HG03159 (cell line): ENCODE data around the gene CPSF4L.
"Not testable (repeated sequence)": the region's sequence is repeated elsewhere in the genome, so short reads cannot be mapped to it uniquely, and the experiment has no call there.

ENCODE experiments used
- ATAC-seq: cut with Tn5 transposase; IDR thresholded peaks from one replicate; pipeline ENCODE4 v1.9.1; 2021; ENCODE audit warnings: mild to moderate bottlenecking, moderate library complexity; ENCODE audit not compliant: unreplicated experiment

CPSF4L gene, protein sequence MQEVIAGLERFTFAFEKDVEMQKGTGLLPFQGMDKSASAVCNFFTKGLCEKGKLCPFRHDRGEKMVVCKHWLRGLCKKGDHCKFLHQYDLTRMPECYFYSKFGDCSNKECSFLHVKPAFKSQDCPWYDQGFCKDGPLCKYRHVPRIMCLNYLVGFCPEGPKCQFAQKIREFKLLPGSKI

GRCh38 chr17:73261617-73261951 is at the start of gene CPSF4L:
CPSF4L (minus strand) TSS chr17:73261880; CDS start chr17:73261818, 62 bp downstream.
- ATAC-seq: no peak

- ATAC-seq: peak; percentile 12
Measured at GRCh38 chr17:73311428-73311780, 49.7 kb upstream of the CPSF4L start.

- ATAC-seq: no peak
Measured at GRCh38 chr17:73309727-73310596, 48.3 kb upstream of the CPSF4L start.

GRCh38 chr17:73308959-73309358 is 47.3 kb upstream of the CPSF4L start:
- not testable (repeated sequence) for ATAC-seq

- no peak for ATAC-seq
Measured at GRCh38 chr17:73308017-73308823, 46.5 kb upstream of the CPSF4L start.

GRCh38 chr17:73307130-73307529 is 45.5 kb upstream of the CPSF4L start:
- ATAC-seq: no peak

DNA sequence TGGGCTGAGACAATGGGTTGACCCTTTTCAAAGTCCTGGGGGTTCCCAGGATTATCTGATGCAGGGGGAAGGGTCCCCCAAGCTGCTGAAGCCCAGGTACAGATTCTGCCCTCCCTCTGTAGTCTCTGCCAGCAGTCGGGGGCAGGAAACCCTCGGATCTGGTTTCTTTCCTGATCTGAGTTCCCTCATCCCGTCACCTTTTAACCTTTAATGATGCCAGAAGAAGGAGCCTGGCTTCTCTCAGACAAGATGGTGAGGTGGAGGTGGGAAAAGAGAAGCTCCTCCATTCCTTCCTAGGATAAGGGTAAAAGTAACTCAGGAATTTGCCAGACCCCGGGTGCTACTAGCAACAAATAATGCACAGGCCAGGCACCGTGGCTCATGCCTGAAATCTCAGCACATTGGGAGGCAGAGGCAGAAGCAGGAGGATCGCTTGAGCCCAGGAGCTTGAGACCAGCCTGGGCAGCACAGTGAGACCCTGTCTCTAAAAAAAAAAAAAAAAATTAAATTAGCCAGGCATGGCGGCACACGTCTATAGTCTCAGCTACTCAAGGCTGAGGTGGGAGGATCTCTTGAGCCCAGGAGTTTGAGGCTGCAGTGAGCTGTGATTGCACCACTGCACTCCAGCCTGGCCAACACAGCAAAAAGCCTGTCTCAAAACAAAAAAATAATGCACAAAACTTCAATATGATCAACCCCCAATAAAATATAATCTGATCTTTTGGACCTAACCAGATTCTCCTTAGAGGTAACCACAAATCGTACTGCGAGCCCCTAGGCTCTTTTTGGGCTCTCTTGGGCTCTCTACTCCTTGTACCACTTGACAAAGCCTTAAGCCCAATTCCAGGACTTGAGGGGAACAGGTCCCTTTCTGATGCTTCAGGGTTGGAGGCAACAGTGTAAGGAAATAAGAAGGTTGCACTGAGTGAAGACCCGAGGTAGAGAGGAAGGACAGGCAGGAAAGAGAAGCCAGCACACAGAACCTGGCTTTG is 44.5 kb upstream of the CPSF4L start:
- no peak for ATAC-seq

- ATAC-seq: no peak
Measured at GRCh38 chr17:73304971-73305812, 43.5 kb upstream of the CPSF4L start.

DNA sequence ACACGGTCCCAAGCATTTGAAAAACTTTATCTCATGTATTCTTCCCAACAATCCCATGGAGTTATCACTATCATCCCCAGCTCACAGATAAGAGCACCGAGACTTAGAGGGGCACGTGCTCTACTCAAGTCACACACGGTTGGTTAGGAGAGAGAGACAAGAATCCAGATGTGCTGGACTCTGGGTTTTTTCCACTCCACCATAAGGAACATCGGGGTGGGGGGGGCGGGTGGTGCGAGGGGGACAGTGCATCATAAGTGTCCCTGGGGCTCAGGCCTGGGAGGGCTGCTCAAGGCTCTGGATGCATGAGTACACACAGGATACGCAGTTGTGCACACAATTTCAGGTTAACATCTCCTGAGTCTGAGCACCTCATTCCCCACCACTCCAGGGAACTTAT is 42.8 kb upstream of the CPSF4L start:
- no peak for ATAC-seq

GRCh38 chr17:73302189-73302588 is 40.5 kb upstream of the CPSF4L start:
- ATAC-seq: no peak

DNA sequence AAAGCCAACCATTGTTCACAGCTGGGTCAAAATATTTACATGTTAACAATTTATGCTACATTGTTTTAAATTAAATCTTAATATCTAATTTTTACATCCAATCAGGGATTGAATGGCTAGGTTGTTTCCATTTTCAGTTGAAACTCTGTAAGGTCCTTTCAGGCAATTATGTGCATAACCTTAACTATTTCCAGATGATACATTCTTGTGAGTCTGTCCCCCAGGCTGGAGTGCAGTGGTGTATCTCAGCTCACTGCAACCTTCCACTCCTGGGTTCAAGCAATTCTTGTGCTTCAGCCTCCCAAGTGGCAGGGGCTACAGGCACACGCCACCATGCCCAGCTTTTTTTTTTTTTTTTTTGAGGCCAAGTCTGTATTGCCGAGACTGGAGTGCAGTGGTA is 39.7 kb upstream of the CPSF4L start:
- no peak for ATAC-seq

DNA sequence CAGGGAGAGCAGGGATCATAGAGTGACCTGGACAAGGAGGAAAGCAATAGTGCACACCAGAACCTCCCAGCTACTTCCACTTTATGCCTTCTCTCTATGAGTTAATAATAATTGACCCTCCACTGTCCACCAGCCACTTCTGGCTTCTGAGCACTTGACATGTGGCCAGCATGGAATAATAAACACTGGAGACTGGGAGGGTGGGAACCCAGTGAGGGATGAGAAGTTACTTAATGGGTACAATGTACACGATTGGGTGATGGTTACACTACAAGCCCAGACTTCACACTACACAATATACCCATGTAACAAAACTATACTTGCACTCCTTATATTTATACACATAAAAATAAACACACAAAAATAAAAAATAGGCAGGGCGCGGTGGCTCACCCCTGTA is 38.7 kb upstream of the CPSF4L start:
- ATAC-seq: no peak

DNA sequence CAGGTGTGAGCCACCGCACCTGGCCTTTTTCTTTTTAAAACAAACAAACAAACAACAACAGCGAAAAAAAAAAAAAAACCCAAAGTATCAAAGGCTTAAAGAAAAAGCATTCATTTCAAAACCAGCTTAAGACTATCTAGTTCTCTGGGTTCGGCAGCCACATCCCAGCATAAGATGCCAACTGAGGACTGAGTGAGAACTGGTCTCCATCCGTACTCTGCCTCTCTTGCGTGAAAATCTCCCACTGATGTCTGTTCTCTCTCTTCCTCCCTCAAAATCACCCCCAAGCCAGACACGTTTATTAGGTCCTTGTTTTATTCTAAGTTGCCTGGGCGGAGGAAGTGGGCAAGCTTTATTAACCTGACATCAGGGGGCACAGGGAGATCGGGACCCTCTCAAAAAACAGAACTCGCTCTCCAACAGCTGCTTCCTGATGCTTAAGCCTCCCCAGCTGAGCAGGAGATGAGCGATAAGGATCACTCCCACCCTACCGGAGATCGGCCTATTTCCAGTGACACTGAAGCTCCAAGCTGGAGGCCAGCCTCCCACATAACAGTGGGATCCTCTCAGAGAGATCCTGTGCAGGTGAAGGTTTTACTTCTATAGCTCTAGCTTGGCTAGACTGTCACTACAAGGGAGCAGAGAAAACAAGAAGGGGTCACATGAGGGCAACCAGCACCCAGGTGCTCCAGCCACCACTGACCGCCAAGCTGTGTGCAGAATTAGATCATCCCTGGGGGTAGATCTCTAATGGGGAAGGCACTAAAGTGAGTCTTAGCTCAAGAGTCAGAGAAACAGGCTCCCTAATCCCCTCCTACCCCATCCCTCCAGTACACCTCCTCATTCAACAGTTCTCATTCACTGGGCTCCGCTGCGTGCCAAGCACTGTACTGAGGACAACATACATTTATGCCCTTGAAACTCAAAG is 36.5 kb upstream of the CPSF4L start:
- no peak for ATAC-seq

- no peak for ATAC-seq
Measured at GRCh38 chr17:73293480-73293911, 31.8 kb upstream of the CPSF4L start.

DNA sequence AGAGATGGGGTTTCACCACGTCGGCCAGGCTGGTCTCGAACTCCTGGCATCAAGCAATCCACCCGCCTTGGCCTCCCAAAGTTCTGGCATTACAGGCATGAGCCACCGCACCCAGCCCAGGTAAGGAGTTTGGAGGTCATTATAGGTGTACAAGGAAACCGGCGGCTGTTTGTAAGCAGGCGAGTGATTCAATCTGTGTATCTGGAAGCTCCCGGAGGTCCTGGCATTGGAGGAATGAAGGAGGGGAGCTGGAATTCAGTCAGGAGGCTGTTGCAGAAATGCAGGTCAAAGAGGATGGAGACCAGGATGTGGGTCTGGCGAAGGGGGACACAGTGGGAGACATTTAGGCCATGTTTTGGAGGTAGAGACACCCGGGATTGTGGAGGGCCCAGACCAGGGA is 31.4 kb upstream of the CPSF4L start:
- ATAC-seq: no peak

DNA sequence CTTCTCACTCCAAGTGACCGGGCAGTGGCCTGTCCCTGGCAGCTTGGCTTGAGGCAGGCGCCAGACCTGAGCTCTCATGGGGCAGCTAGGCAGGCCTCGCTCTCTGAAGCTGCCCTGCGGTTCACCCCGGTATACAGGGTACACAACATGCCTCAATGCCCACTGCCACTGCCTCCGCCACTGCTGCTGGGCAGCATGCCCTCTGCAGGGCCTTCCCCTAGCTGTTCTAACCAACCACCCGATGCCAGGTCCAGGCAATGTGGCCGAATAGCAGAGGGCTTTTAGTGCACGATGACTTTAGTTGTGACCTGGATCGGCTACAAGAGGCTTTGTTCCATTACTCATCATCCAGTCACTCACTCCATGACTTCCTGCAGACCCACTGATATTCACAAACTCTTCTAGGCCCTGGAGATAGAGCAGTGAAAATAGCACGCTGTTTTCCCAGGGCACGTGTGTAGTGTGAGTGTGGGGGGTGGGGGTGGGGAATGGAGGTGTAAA is 30.4 kb upstream of the CPSF4L start:
- no peak for ATAC-seq

DNA sequence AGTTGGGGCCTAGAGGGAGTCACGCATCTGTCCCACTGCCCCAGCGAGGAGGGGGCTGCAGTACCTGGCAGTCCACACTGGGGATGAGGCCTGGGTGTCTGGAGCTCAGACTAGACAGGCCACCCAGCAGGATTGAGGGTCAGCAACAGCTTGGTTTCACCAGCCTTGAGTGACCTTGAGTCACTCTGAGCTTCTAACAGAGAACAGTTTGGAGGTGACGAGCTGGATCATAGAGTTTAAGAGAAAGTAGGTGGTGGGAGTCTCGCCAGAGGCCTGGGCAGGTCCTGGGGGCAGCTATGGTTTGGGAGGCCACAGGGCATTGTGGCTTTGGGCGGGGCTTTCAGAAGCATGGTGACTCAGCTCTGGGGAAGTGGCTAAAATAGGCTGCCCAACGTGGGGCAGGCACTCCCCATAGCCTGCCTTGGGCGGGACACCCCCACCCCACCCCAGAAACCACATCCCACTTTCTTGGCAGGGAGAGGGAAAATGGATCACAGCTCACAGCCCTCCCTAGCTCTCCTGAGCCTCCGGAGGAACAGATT is 29.7 kb upstream of the CPSF4L start:
- peak; percentile 60 for ATAC-seq
